OCI-LY1 (cell line): Measurements from ENCODE around the gene COL26A1.
"Not testable (repeated sequence)": the region's sequence is repeated elsewhere in the genome, so short reads cannot be mapped to it uniquely, and the experiment has no call there.

ENCODE experiments used
- H2AFZ ChIP-seq: fragments of 200-600 bp; sonication (generic), shearing (Covaris generic); 2 replicates; pipeline ENCODE4 v1.6.0; 2014; ENCODE audit warnings: antibody characterized with exemption, mild to moderate bottlenecking, low read length
- H3F3A ChIP-seq: fragments of 200-600 bp; sonication (generic), shearing (Covaris generic); 2 replicates; pipeline ENCODE4 v1.6.0; 2014; ENCODE audit warnings: mild to moderate bottlenecking, antibody characterized with exemption, low read length, moderate library complexity; ENCODE audit not compliant: insufficient read depth
- H3K27ac ChIP-seq: fragments of 200-600 bp; sonication (generic); 2 replicates; pipeline ENCODE4 v1.5.1; 2014; ENCODE audit warnings: low read length, mixed run types, mild to moderate bottlenecking, low read depth; ENCODE audit not compliant: poor library complexity, severe bottlenecking
- H3K27me3 ChIP-seq: fragments of 200-600 bp; sonication (generic); 2 replicates; pipeline ENCODE4 v1.6.0; 2014; ENCODE audit warnings: antibody characterized with exemption, mild to moderate bottlenecking, low read length, moderate library complexity; ENCODE audit not compliant: insufficient read depth
- H3K36me3 ChIP-seq: fragments of 200-600 bp; sonication (generic); 2 replicates; pipeline ENCODE4 v1.6.1; 2014; ENCODE audit warnings: mild to moderate bottlenecking, antibody characterized with exemption, low read length, moderate library complexity, mixed read lengths; ENCODE audit not compliant: insufficient read depth
- H3K4me1 ChIP-seq: fragments of 200-600 bp; sonication (generic); 2 replicates; pipeline ENCODE4 v1.5.1; 2014; ENCODE audit warnings: mild to moderate bottlenecking, low read length, moderate library complexity; ENCODE audit not compliant: insufficient read depth, severe bottlenecking
- H3K4me2 ChIP-seq: fragments of 200-600 bp; sonication (generic), shearing (Covaris generic); 2 replicates; pipeline ENCODE4 v1.6.1; 2014; ENCODE audit warnings: low read length
- H3K4me3 ChIP-seq: fragments of 200-600 bp; sonication (generic); 2 replicates; pipeline ENCODE4 v1.5.1; 2014; ENCODE audit warnings: low read length, low read depth, mild to moderate bottlenecking, mixed read lengths; ENCODE audit not compliant: poor library complexity, severe bottlenecking
- H3K79me2 ChIP-seq: fragments of 200-600 bp; shearing (Covaris generic); 2 replicates; pipeline ENCODE4 v1.6.1; 2016; ENCODE audit warnings: mixed run types, low read length, mixed read lengths; ENCODE audit not compliant: insufficient read depth
- H3K9ac ChIP-seq: fragments of 200-600 bp; sonication (generic), shearing (Covaris generic); 2 replicates; pipeline ENCODE4 v1.6.1; 2014; ENCODE audit warnings: mild to moderate bottlenecking, low read length, mixed read lengths
- H3K9me2 ChIP-seq: fragments of 200-600 bp; sonication (generic), shearing (Covaris generic); 2 replicates; pipeline ENCODE4 v1.6.1; 2014; ENCODE audit warnings: low read depth, mild to moderate bottlenecking, low read length, mixed read lengths
- H3K9me3 ChIP-seq: fragments of 200-600 bp; shearing (Covaris generic); 2 replicates; pipeline ENCODE4 v1.6.1; 2014; ENCODE audit warnings: low read length, mixed read lengths
- H4K20me1 ChIP-seq: fragments of 200-600 bp; sonication (generic), shearing (Covaris generic); 2 replicates; pipeline ENCODE4 v1.6.0; 2016; ENCODE audit warnings: mild to moderate bottlenecking, low read length; ENCODE audit not compliant: insufficient read depth
- CTCF ChIP-seq: fragments of 200-600 bp; sonication (generic), shearing (Covaris generic); IDR thresholded peaks from 2 replicates; pipeline ENCODE4 v1.5.1; 2017; ENCODE audit warnings: mild to moderate bottlenecking, antibody characterized with exemption, low read length, moderate library complexity, mixed read lengths
- EZH2 ChIP-seq: fragments of 200-600 bp; sonication (generic), shearing (Covaris generic); IDR thresholded peaks from 2 replicates; pipeline ENCODE4 v1.8.0; 2017; ENCODE audit warnings: borderline replicate concordance, mixed run types, mild to moderate bottlenecking, antibody characterized with exemption, low read length, moderate library complexity, mixed read lengths

Gene COL26A1

GRCh38 chr7:101602082-101602481 lies 239.4 kb downstream of the COL26A1 start:
- Histone ChIP-seq H3K36me3 (no peaks in the 10 kb centered on the region), H3K27ac (no peak overlapping the region), H3K9me3 (no peaks in the 10 kb centered on the region), H3K9ac (no peak overlapping the region), H3K4me3 (no peak overlapping the region), H3F3A (no peaks in the 10 kb centered on the region), H3K4me2 (no peak overlapping the region), H3K27me3 (peaks cover 8% of the 10 kb centered on the region; the same call in 1 of the 2 replicates), H3K9me2 (no peaks in the 10 kb centered on the region), H3K79me2 (no peaks in the 10 kb centered on the region), H2AFZ (no peak overlapping the region), H3K4me1 (no peaks in the 10 kb centered on the region), H4K20me1 (no peaks in the 10 kb centered on the region)
- TF ChIP-seq EZH2 (no peak), CTCF (no peak)

GRCh38 chr7:101602484-101603241 lies 240.0 kb downstream of the COL26A1 start:
- Histone ChIP-seq H3K36me3 (no peaks in the 10 kb centered on the region), H3K4me3 (no peak overlapping the region), H4K20me1 (no peaks in the 10 kb centered on the region), H3K4me2 (no peak overlapping the region), H3K9me3 (no peaks in the 10 kb centered on the region), H3K79me2 (no peaks in the 10 kb centered on the region), H3F3A (no peaks in the 10 kb centered on the region), H3K9ac (no peak overlapping the region), H3K9me2 (no peaks in the 10 kb centered on the region), H3K27me3 (peaks cover 8% of the 10 kb centered on the region; the same call in 1 of the 2 replicates), H3K27ac (no peak overlapping the region), H3K4me1 (no peaks in the 10 kb centered on the region), H2AFZ (no peak overlapping the region)
- TF ChIP-seq CTCF, result peak; percentile 99
- no peak for TF ChIP-seq EZH2

DNA sequence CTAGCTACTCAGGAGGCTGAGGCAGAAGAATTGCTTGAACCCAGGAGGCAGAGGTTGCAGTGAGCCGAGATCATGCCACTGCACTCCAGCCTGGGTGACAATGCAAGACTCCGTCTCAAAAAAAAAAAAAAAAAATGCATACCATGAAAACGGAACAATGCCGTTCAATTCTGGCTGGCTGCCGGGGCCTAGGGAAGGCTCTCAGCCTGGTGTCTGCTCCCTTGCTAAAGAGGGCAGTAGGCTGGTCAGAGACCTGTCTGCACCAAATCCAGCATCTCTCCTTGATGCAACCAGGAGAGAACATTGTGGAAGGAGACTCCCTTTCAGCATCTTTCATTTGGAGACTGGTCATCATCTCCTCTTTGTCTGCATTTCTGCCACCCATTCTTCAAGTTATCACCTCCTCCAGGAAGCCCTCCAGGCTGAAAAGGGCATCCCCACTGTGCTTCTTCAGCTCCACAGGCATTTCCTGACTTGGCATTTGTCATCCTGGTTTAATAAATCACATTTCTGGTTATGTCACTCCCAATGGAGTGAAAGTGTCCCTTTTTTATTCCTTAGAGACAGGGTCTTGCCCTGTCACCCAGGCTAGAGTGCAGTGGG lies 241.8 kb downstream of the COL26A1 start:
- H3K79me2 ChIP-seq, result no peaks in the 10 kb centered on the region
- no peak overlapping the region for H3K4me2 ChIP-seq
- H2AFZ ChIP-seq, result no peak overlapping the region
- H3K9ac ChIP-seq, result no peak overlapping the region
- no peaks in the 10 kb centered on the region for H3K9me3 ChIP-seq
- no peaks in the 10 kb centered on the region for H4K20me1 ChIP-seq
- no peak overlapping the region for H3K27ac ChIP-seq
- H3K9me2 ChIP-seq, result no peaks in the 10 kb centered on the region
- TF ChIP-seq CTCF (no peak), EZH2 (no peak)
- no peaks in the 10 kb centered on the region for H3K4me1 ChIP-seq
- no peak overlapping the region for H3K4me3 ChIP-seq
- H3F3A ChIP-seq, result no peaks in the 10 kb centered on the region
- H3K36me3 ChIP-seq, result no peaks in the 10 kb centered on the region
- H3K27me3 ChIP-seq, result peaks cover 8% of the 10 kb centered on the region

- not testable (repeated sequence) for H3K4me1 ChIP-seq, H3K27me3 ChIP-seq, H3K36me3 ChIP-seq, H4K20me1 ChIP-seq, H3K4me2 ChIP-seq, H3K9ac ChIP-seq, H3K4me3 ChIP-seq, H3F3A ChIP-seq, H2AFZ ChIP-seq, H3K9me2 ChIP-seq, H3K27ac ChIP-seq, H3K79me2 ChIP-seq, H3K9me3 ChIP-seq
Observed at GRCh38 chr7:101604934-101605332, 242.3 kb downstream of the COL26A1 start.
